ENCODE measurements around the gene TESK2.

The TESK2 gene

GRCh38 chr1:45353685-45354084 lies 137.3 kb downstream of the TESK2 start:
- H3K4me1 ChIP-seq (ENCODE audit: insufficient read depth, low read length, poor library complexity, severe bottlenecking), result no peaks in the 10 kb centered on the region
- H3K4me3 ChIP-seq (ENCODE audit: low read length, poor library complexity, severe bottlenecking), result no peak overlapping the region
- H3K27me3 ChIP-seq (ENCODE audit: insufficient read depth, low read length, poor library complexity, severe bottlenecking), result no peaks in the 10 kb centered on the region
- no peaks in the 10 kb centered on the region for H3K79me2 ChIP-seq (ENCODE audit: insufficient read depth, low read length)
- H3F3A ChIP-seq (ENCODE audit: low read depth), result no peaks in the 10 kb centered on the region
- no peaks in the 10 kb centered on the region for H3K36me3 ChIP-seq (ENCODE audit: insufficient read depth, low read length)
- H4K20me1 ChIP-seq (ENCODE audit: insufficient read depth, low read length, poor library complexity, severe bottlenecking), result no peaks in the 10 kb centered on the region
- H3K9me3 ChIP-seq (ENCODE audit: insufficient read depth, low read depth, low read length), result no peaks in the 10 kb centered on the region
- no peak overlapping the region for H2AFZ ChIP-seq (ENCODE audit: low read length)
- TF ChIP-seq, protein P1, sequence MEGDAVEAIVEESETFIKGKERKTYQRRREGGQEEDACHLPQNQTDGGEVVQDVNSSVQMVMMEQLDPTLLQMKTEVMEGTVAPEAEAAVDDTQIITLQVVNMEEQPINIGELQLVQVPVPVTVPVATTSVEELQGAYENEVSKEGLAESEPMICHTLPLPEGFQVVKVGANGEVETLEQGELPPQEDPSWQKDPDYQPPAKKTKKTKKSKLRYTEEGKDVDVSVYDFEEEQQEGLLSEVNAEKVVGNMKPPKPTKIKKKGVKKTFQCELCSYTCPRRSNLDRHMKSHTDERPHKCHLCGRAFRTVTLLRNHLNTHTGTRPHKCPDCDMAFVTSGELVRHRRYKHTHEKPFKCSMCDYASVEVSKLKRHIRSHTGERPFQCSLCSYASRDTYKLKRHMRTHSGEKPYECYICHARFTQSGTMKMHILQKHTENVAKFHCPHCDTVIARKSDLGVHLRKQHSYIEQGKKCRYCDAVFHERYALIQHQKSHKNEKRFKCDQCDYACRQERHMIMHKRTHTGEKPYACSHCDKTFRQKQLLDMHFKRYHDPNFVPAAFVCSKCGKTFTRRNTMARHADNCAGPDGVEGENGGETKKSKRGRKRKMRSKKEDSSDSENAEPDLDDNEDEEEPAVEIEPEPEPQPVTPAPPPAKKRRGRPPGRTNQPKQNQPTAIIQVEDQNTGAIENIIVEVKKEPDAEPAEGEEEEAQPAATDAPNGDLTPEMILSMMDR (conservative IDR thresholded peaks at IDR 0.05; ENCODE audit: low read length), result no peak
- no peak for TF ChIP-seq EZH2phosphoT487 (IDR thresholded peaks at IDR 0.05; ENCODE audit: borderline replicate concordance)
- no peak overlapping the region for H3K4me2 ChIP-seq (ENCODE audit: low read depth, low read length, poor library complexity, severe bottlenecking)
- H3K9me2 ChIP-seq (replicated peaks; ENCODE audit: low read depth, low read length), result no peaks in the 10 kb centered on the region
- H3K9ac ChIP-seq (ENCODE audit: low read depth, low read length, poor library complexity, severe bottlenecking), result no peak overlapping the region

DNA sequence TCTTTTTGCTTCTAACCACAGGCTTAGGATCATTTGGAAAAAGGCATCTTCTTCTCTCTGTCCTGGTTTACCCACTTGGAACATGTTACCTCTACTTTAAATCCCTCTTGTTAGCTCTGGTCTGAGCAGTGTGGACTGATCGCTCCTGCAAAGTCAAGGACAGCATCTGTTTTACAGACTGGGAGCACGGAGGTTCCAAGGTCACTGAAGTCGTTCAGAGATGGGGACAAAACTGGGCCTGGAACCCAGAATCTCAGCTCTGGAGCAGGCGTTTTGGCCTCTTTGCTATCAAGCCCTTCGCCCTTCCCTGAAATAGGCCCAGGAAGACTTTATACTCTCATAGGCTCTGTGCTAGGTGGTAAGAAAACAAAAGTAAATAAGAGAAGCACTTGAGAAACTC lies 139.5 kb downstream of the TESK2 start:
- Histone ChIP-seq H3K4me1 (ENCODE audit: insufficient read depth, low read length, poor library complexity, severe bottlenecking) (no peaks in the 10 kb centered on the region), H3K9me3 (ENCODE audit: insufficient read depth, low read depth, low read length) (no peaks in the 10 kb centered on the region), H4K20me1 (ENCODE audit: insufficient read depth, low read length, poor library complexity, severe bottlenecking) (no peaks in the 10 kb centered on the region), H3K4me2 (ENCODE audit: low read depth, low read length, poor library complexity, severe bottlenecking) (no peak overlapping the region), H3K36me3 (ENCODE audit: insufficient read depth, low read length) (peaks cover 3% of the 10 kb centered on the region; the same call in 1 of the 2 replicates), H3K9me2 (replicated peaks; ENCODE audit: low read depth, low read length) (no peaks in the 10 kb centered on the region), H2AFZ (ENCODE audit: low read length) (no peak overlapping the region), H3F3A (ENCODE audit: low read depth) (no peaks in the 10 kb centered on the region), H3K4me3 (ENCODE audit: low read length, poor library complexity, severe bottlenecking) (no peak overlapping the region), H3K79me2 (ENCODE audit: insufficient read depth, low read length) (no peaks in the 10 kb centered on the region), H3K27me3 (ENCODE audit: insufficient read depth, low read length, poor library complexity, severe bottlenecking) (no peaks in the 10 kb centered on the region), H3K9ac (ENCODE audit: low read depth, low read length, poor library complexity, severe bottlenecking) (no peak overlapping the region)
- no peak for TF ChIP-seq EZH2phosphoT487 (IDR thresholded peaks at IDR 0.05; ENCODE audit: borderline replicate concordance)
- TF ChIP-seq, protein P1 (conservative IDR thresholded peaks at IDR 0.05; ENCODE audit: low read length), result no peak

- Histone ChIP-seq H3K4me3 (ENCODE audit: low read length, poor library complexity, severe bottlenecking) (no peak overlapping the region), H3K9me2 (replicated peaks; ENCODE audit: low read depth, low read length) (no peaks in the 10 kb centered on the region), H4K20me1 (ENCODE audit: insufficient read depth, low read length, poor library complexity, severe bottlenecking) (no peaks in the 10 kb centered on the region), H3F3A (ENCODE audit: low read depth) (no peaks in the 10 kb centered on the region), H3K36me3 (ENCODE audit: insufficient read depth, low read length) (peaks cover 23% of the 10 kb centered on the region; the same call in 1 of the 2 replicates), H3K9me3 (ENCODE audit: insufficient read depth, low read depth, low read length) (no peaks in the 10 kb centered on the region), H2AFZ (ENCODE audit: low read length) (no peak overlapping the region), H3K4me1 (ENCODE audit: insufficient read depth, low read length, poor library complexity, severe bottlenecking) (no peaks in the 10 kb centered on the region), H3K27me3 (ENCODE audit: insufficient read depth, low read length, poor library complexity, severe bottlenecking) (no peaks in the 10 kb centered on the region), H3K4me2 (ENCODE audit: low read depth, low read length, poor library complexity, severe bottlenecking) (no peak overlapping the region), H3K9ac (ENCODE audit: low read depth, low read length, poor library complexity, severe bottlenecking) (no peak overlapping the region), H3K79me2 (ENCODE audit: insufficient read depth, low read length) (peaks cover 7% of the 10 kb centered on the region; the same call in 1 of the 2 replicates)
- TF ChIP-seq, protein P1 (conservative IDR thresholded peaks at IDR 0.05; ENCODE audit: low read length), result no peak
- TF ChIP-seq EZH2phosphoT487 (IDR thresholded peaks at IDR 0.05; ENCODE audit: borderline replicate concordance), result no peak
These were observed 141.8 kb downstream of the TESK2 start for GRCh38 chr1:45348966-45349677.
